Measurements from ENCODE around the gene C19orf38. TPM values are rescaled to one million over a fixed set of nuclear protein-coding genes. Genes with fewer than 3 reads are reported as not detected.

C19orf38 gene
- total and polyA plus RNA-seq, 4 donors: 0.90 to 2.0 (median 1.6) TPM

- no peak overlapping the region for H3K27ac ChIP-seq (ENCODE audit: low read depth in 1 of 2, low read length in 2 of 2)
- WGBS, 2 donors: 19 to 26% methylated on average over 10 of the region's 10 CpGs
- DNase-seq: peak in 1 of 2 donors; percentile 66
- H3K27me3 ChIP-seq (ENCODE audit: control insufficient read depth in 1 of 2, insufficient read depth in 2 of 2, low read length in 1 of 2): no peaks in the 10 kb centered on the region
- ATAC-seq (ENCODE audit: low FRiP score): no peak
- no peak overlapping the region for H3K4me3 ChIP-seq (ENCODE audit: low read length in 2 of 2)
- H3K9me3 ChIP-seq (ENCODE audit: control insufficient read depth, low read length): no peaks in the 10 kb centered on the region
- no peaks in the 10 kb centered on the region for H3K4me1 ChIP-seq (ENCODE audit: control insufficient read depth in 1 of 2, insufficient read depth in 2 of 2, low read length in 2 of 2)
- H3K36me3 ChIP-seq (ENCODE audit: control insufficient read depth in 1 of 2, insufficient read depth in 2 of 2, low read length in 1 of 2): no peaks in the 10 kb centered on the region
- intact Hi-C loops (cut with DNase I): no loop called here
Measured at GRCh38 chr19:10899151-10899653, 51.0 kb downstream of the C19orf38 start.

GRCh38 chr19:10907925-10908324, 59.7 kb downstream of the C19orf38 start:
- ATAC-seq (ENCODE audit: low FRiP score): no peak
- 88 to 93% methylated on average over 14 of the region's 14 CpGs for WGBS, 2 donors

GRCh38 chr19:10908380-10908960, 60.3 kb downstream of the C19orf38 start:
- WGBS, 2 donors: 93 to 94% methylated on average over 17 of the region's 17 CpGs
- no peak for DNase-seq
- H3K9me3 ChIP-seq (ENCODE audit: control insufficient read depth, low read length): no peaks in the 10 kb centered on the region
- peaks cover 0 to 4% of the 10 kb centered on the region in 2 donors for H3K36me3 ChIP-seq (ENCODE audit: control insufficient read depth in 1 of 2, insufficient read depth in 2 of 2, low read length in 1 of 2)
- no peaks in the 10 kb centered on the region for H3K4me1 ChIP-seq (ENCODE audit: control insufficient read depth in 1 of 2, insufficient read depth in 2 of 2, low read length in 2 of 2)
- intact Hi-C loops (cut with DNase I): no loop called here
- ATAC-seq (ENCODE audit: low FRiP score): no peak
- no peaks in the 10 kb centered on the region for H3K27me3 ChIP-seq (ENCODE audit: control insufficient read depth in 1 of 2, insufficient read depth in 2 of 2, low read length in 1 of 2)
- no peak overlapping the region for H3K27ac ChIP-seq (ENCODE audit: low read depth in 1 of 2, low read length in 2 of 2)
- H3K4me3 ChIP-seq (ENCODE audit: low read length in 2 of 2): no peak overlapping the region

More at GRCh38 chr19:10907925-10908324, 59.7 kb downstream of the C19orf38 start:
- Histone ChIP-seq H3K27me3 (ENCODE audit: control insufficient read depth in 1 of 2, insufficient read depth in 2 of 2, low read length in 1 of 2) (no peaks in the 10 kb centered on the region), H3K4me3 (ENCODE audit: low read length in 2 of 2) (no peak overlapping the region), H3K4me1 (ENCODE audit: control insufficient read depth in 1 of 2, insufficient read depth in 2 of 2, low read length in 2 of 2) (no peaks in the 10 kb centered on the region), H3K27ac (ENCODE audit: low read depth in 1 of 2, low read length in 2 of 2) (no peak overlapping the region), H3K9me3 (ENCODE audit: control insufficient read depth, low read length) (no peaks in the 10 kb centered on the region), H3K36me3 (ENCODE audit: control insufficient read depth in 1 of 2, insufficient read depth in 2 of 2, low read length in 1 of 2) (peaks cover 0 to 4% of the 10 kb centered on the region in 2 donors)
- DNase-seq: peak in 1 of 2 donors; percentile 37
- intact Hi-C loops (cut with DNase I): no loop called here

GRCh38 chr19:10911579-10912363, 63.6 kb downstream of the C19orf38 start:
- H3K36me3 ChIP-seq (ENCODE audit: control insufficient read depth in 1 of 2, insufficient read depth in 2 of 2, low read length in 1 of 2): peaks cover 0 to 7% of the 10 kb centered on the region in 2 donors

GRCh38 chr19:10912619-10913018, 64.4 kb downstream of the C19orf38 start:
- Histone ChIP-seq H3K4me1 (ENCODE audit: control insufficient read depth in 1 of 2, insufficient read depth in 2 of 2, low read length in 2 of 2) (no peaks in the 10 kb centered on the region), H3K27ac (ENCODE audit: low read depth in 1 of 2, low read length in 2 of 2) (no peak overlapping the region), H3K9me3 (ENCODE audit: control insufficient read depth, low read length) (no peaks in the 10 kb centered on the region), H3K27me3 (ENCODE audit: control insufficient read depth in 1 of 2, insufficient read depth in 2 of 2, low read length in 1 of 2) (no peaks in the 10 kb centered on the region), H3K36me3 (ENCODE audit: control insufficient read depth in 1 of 2, insufficient read depth in 2 of 2, low read length in 1 of 2) (peaks cover 0 to 7% of the 10 kb centered on the region in 2 donors), H3K4me3 (ENCODE audit: low read length in 2 of 2) (no peak overlapping the region)
- intact Hi-C loops (cut with DNase I): no loop called here
- ATAC-seq (ENCODE audit: low FRiP score): no peak
- WGBS, 2 donors: 93 to 94% methylated on average over 18 of the region's 18 CpGs
- no peak for DNase-seq

More at GRCh38 chr19:10911579-10912363, 63.6 kb downstream of the C19orf38 start:
- intact Hi-C loops (cut with DNase I): no loop called here
- no peaks in the 10 kb centered on the region for H3K9me3 ChIP-seq (ENCODE audit: control insufficient read depth, low read length)
- H3K4me3 ChIP-seq (ENCODE audit: low read length in 2 of 2): no peak overlapping the region
- no peaks in the 10 kb centered on the region for H3K4me1 ChIP-seq (ENCODE audit: control insufficient read depth in 1 of 2, insufficient read depth in 2 of 2, low read length in 2 of 2)
- 90% methylated on average over 31 of the region's 31 CpGs for WGBS, 2 donors
- ATAC-seq (ENCODE audit: low FRiP score) (no peak), DNase-seq (no peak)
- H3K27me3 ChIP-seq (ENCODE audit: control insufficient read depth in 1 of 2, insufficient read depth in 2 of 2, low read length in 1 of 2): no peaks in the 10 kb centered on the region
- H3K27ac ChIP-seq (ENCODE audit: low read depth in 1 of 2, low read length in 2 of 2): no peak overlapping the region

- Histone ChIP-seq H3K4me1 (ENCODE audit: control insufficient read depth in 1 of 2, insufficient read depth in 2 of 2, low read length in 2 of 2) (no peaks in the 10 kb centered on the region), H3K27me3 (ENCODE audit: control insufficient read depth in 1 of 2, insufficient read depth in 2 of 2, low read length in 1 of 2) (no peaks in the 10 kb centered on the region), H3K4me3 (ENCODE audit: low read length in 2 of 2) (no peak overlapping the region), H3K9me3 (ENCODE audit: control insufficient read depth, low read length) (no peaks in the 10 kb centered on the region), H3K27ac (ENCODE audit: low read depth in 1 of 2, low read length in 2 of 2) (no peak overlapping the region), H3K36me3 (ENCODE audit: control insufficient read depth in 1 of 2, insufficient read depth in 2 of 2, low read length in 1 of 2) (peaks cover 0 to 4% of the 10 kb centered on the region in 2 donors)
- intact Hi-C loops (cut with DNase I): no loop called here
- WGBS, 2 donors: 93% methylated on average over 24 of the region's 24 CpGs
- DNase-seq: no peak
- ATAC-seq (ENCODE audit: low FRiP score): no peak
Measured at GRCh38 chr19:10913716-10914340, 65.6 kb downstream of the C19orf38 start.

- intact Hi-C loops (cut with DNase I): no loop called here
Measured at GRCh38 chr19:10915130-10916091, 67.2 kb downstream of the C19orf38 start.

GRCh38 chr19:10916602-10917001, 68.4 kb downstream of the C19orf38 start:
- Histone ChIP-seq H3K4me1 (ENCODE audit: control insufficient read depth in 1 of 2, insufficient read depth in 2 of 2, low read length in 2 of 2) (no peaks in the 10 kb centered on the region), H3K36me3 (ENCODE audit: control insufficient read depth in 1 of 2, insufficient read depth in 2 of 2, low read length in 1 of 2) (peaks cover 0 to 2% of the 10 kb centered on the region in 2 donors), H3K27ac (ENCODE audit: low read depth in 1 of 2, low read length in 2 of 2) (no peak overlapping the region), H3K4me3 (ENCODE audit: low read length in 2 of 2) (no peak overlapping the region), H3K9me3 (ENCODE audit: control insufficient read depth, low read length) (no peaks in the 10 kb centered on the region), H3K27me3 (ENCODE audit: control insufficient read depth in 1 of 2, insufficient read depth in 2 of 2, low read length in 1 of 2) (no peaks in the 10 kb centered on the region)
- intact Hi-C loops (cut with DNase I): no loop called here
- ATAC-seq (ENCODE audit: low FRiP score) (no peak), DNase-seq (no peak)
- 91 to 93% methylated on average over 6 of the region's 6 CpGs for WGBS, 2 donors

More at GRCh38 chr19:10915130-10916091, 67.2 kb downstream of the C19orf38 start:
- ATAC-seq (ENCODE audit: low FRiP score) (no peak), DNase-seq (no peak)
- Histone ChIP-seq H3K9me3 (ENCODE audit: control insufficient read depth, low read length) (no peaks in the 10 kb centered on the region), H3K4me1 (ENCODE audit: control insufficient read depth in 1 of 2, insufficient read depth in 2 of 2, low read length in 2 of 2) (no peaks in the 10 kb centered on the region), H3K27ac (ENCODE audit: low read depth in 1 of 2, low read length in 2 of 2) (no peak overlapping the region), H3K27me3 (ENCODE audit: control insufficient read depth in 1 of 2, insufficient read depth in 2 of 2, low read length in 1 of 2) (no peaks in the 10 kb centered on the region), H3K4me3 (ENCODE audit: low read length in 2 of 2) (no peak overlapping the region), H3K36me3 (ENCODE audit: control insufficient read depth in 1 of 2, insufficient read depth in 2 of 2, low read length in 1 of 2) (peaks cover 0 to 4% of the 10 kb centered on the region in 2 donors)
- whole genome bisulfite sequencing, 2 donors: 72 to 74% methylated on average over 19 of the region's 19 CpGs

All from aorta (tissue), 5 donors.